ENCODE measurements around the gene ATG7.
"Not testable (repeated sequence)": the region's sequence is repeated elsewhere in the genome, so short reads cannot be mapped to it uniquely, and the experiment has no call there.

Gene ATG7

GRCh38 chr3:11251807-11252176 lies 20.4 kb upstream of the ATG7 start:
- FAIRE-seq: no peak

DNA sequence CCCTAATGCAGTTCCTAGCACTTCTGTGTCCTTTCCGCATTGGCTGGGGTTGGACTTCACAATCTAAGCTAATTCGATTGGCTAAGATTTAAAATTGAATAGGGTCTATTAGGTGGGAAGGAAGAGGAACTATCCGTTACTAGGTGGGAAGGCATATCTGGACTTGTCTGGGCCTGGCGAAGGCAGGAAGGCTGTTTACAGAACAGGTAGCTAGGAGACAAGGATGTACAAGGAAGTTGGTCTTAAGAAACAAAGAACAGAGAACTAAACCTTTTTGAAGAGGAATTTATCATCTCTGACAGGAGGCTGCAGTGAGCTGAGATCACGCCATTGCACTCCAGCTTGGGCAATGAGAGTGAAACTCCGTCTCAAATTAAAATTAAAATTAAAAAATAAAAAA lies 17.3 kb upstream of the ATG7 start:
- no peak for FAIRE-seq

DNA sequence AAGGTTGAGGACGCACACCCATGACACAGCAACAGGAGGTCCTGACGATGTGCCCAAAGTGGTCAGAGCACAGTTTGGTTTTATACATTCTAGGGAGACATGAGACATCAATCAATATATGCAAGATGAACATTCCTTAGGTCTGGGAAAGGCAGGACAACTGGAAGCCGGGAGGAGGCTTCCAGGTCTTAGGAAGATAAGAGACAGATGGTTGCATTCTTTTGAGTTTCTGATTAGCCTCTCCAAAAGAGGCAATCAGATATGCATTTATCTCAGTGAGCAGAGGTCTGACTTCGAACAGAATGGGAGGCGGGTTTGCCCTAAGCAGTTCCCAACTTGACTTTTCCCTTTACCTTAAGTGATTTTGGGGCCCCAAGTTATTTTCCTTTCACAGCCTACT lies 16.7 kb upstream of the ATG7 start:
- not testable (repeated sequence) for FAIRE-seq

DNA sequence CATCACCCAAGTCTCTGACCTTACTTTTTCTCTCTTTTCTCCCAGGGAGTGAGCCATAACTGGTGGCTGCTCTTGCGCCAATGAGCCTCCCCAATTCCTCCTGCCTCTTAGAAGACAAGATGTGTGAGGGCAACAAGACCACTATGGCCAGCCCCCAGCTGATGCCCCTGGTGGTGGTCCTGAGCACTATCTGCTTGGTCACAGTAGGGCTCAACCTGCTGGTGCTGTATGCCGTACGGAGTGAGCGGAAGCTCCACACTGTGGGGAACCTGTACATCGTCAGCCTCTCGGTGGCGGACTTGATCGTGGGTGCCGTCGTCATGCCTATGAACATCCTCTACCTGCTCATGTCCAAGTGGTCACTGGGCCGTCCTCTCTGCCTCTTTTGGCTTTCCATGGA lies 13.2 kb upstream of the ATG7 start:
- FAIRE-seq: no peak

DNA sequence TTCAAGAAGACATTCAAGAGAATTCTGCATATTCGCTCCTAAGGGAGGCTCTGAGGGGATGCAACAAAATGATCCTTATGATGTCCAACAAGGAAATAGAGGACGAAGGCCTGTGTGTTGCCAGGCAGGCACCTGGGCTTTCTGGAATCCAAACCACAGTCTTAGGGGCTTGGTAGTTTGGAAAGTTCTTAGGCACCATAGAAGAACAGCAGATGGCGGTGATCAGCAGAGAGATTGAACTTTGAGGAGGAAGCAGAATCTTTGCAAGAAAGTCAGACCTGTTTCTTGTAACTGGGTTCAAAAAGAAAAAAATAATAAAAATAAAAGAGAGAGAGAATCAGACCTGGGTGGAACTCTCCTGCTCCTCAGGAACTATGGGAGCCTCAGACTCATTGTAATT lies 11.7 kb upstream of the ATG7 start:
- FAIRE-seq: no peak

- no peak for FAIRE-seq
Observed at GRCh38 chr3:11269007-11269406, 3.2 kb upstream of the ATG7 start.

DNA sequence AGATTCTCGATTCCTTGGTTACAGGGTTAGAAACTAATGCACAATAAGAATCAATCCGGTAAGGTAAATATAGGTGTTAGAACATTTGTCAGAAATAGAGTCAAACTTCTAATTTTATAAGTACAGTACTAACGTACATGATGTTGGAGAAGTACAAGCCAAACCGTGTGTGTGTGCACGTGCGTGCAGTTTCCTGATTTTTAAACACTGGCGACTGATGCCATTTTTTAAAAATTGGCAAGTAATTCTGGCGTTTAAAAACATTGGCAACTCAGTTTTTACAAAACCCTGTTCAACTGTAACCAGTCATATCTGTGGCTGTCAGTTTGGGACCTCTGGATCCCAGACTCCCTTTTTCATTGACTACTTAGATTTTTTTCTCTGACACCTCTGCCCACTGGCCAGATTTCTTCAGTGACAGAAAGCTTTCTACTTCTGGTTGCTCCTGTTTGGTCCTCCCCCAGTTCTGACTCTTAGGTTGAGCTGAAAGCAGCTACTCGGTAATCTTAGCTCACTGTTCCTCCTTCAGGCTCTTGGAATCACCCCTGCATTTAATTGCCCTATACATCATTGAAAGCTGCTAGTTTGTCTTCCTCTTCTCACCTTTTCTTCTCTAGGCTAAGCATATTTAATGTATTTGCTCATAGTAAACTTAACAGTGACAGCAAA lies 843 bp downstream of the ATG7 start:
- no peak for FAIRE-seq

GRCh38 chr3:11273891-11274291 lies 1.7 kb downstream of the ATG7 start:
- no peak for FAIRE-seq

- FAIRE-seq: no peak
Observed at GRCh38 chr3:11274566-11275142, 2.5 kb downstream of the ATG7 start.

GRCh38 chr3:11275926-11276325 lies 3.7 kb downstream of the ATG7 start:
- FAIRE-seq: no peak

DNA sequence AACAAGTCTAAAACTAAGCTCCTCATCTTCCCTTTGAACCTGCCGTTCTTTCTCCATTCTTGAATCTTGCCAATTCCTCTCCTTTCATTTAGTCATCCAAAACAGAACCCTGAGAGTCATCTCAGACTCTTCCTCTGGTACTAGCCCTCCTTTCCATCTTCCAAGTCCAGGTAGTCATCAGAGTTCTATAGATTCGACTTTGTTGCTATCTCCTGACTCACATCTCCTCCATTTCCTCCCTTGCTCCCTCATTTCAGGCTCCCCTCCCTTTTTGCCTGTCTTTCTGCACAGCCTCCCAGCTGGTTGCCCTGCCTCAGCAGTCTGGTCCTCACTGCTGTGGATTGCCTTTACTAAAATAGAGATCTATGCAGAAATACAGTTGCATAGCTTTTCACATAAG lies 4.7 kb downstream of the ATG7 start:
- FAIRE-seq: no peak

DNA sequence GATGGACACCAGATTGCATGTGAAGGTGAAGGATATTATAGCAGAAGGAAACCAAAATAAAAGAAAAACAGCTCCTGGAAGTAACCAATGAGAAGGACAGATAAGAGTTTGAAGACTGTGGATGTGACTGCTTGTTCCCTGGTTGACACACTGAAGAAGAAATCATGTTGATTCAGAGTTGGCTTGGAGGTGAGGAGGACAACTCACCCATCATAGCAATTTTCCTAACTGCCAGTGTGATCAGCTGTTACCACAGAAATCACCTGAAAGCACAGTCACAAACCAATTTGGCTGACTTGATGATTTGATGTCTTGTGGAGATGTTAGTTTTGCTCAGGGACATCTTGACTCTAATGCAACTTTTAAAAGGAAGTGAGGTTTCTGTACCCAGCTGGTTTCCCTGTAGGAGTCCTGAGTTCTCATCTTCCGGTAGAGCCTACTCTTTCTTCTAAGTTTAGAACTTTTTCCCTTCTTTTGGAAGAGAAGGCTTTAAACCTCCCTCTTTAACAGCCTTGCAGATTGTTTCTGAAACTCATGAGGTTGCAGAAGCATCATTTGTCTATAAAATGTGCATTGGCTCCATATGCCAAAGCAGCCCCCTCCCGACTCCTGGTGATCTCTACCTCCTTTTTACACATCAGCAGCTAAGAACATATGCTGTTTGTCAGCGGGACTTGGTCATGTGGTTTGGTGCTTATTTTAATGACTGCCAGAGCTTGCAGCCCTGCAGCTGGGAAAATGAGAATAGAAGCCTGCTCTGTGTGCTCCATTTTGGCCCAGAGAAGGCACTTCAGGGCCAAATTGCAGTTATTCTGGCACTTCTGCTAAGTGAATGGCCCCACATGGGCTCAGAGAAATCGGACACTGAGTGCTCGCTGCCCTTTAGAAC lies 10.3 kb downstream of the ATG7 start:
- FAIRE-seq: no peak

DNA sequence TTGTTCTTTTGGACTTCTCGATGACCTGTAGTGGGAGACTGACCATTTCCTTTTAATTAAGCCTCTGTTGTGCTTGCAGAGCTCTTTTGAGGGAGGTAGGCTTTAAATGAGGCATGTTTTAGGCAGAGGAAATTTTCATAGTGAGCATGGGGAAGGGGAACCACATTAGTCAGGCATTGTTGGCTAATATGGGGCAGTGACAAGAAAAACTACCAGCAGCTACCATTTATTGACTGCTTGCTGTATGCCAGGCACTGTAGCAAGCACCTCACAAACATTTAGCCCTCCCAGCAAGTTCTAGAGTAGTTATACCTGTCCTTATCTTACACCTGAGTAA lies 10.9 kb downstream of the ATG7 start:
- FAIRE-seq: no peak

GRCh38 chr3:11284011-11284410 lies 11.8 kb downstream of the ATG7 start:
- no peak for FAIRE-seq

DNA sequence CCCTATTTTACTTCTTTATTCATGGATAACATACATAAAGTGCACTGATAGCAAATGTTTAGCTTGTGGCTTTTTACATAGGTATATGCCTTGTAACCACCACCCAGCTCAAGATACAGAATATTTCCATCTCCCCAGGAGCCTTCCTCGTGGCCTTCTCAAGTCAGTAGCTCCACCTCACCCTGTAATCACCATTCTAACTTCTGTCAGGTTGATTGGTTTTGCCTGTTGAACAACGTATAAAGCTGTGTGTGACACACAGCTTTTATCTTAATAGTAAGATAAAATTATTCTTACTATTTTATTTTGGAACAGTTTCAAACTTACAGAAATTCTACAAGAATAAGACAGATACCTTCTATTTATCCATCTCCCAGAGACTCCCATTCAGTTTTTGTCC lies 13.3 kb downstream of the ATG7 start:
- FAIRE-seq: no peak

DNA sequence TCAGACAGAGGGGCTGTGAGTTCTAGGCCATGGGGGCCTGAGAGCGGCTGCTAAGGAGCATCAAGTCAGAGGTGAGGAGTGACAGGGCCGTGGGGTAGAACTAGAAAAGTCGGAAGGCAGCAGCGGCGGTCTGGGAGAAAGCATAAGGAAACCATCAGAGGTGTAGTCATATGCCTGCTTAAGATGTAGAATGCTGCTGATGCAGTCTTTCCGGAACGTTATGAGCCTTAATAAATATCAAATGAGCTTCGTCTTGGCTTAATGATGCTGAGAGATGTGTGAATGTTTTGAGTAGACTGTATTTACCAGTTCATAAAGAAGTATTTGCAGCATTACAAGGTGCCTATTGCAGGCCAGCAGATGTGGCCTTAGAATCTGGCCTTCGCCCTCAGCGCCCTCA lies 15.2 kb downstream of the ATG7 start:
- FAIRE-seq: no peak

DNA sequence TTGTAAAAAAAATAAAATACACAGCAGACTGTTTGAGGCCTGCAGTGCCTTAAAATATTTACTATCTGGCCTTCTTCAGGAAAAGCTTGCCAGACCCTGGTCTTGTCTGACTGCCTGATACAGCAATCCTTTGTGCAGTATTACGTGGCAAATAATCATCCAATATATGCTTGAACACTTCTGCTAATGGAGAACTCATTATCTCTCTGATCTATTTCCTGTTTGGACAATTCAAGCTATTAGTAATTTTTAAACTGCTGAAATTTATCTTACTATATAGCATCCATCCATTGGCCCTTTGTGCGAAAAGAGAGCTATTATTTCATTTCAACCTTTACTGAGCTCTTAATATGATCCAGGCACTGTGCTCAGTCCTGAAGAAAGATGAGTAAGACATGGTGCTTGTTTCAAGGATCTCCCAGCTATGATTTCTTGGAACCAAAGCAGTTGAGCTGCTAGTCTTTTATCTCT lies 15.9 kb downstream of the ATG7 start:
- no peak for FAIRE-seq

DNA sequence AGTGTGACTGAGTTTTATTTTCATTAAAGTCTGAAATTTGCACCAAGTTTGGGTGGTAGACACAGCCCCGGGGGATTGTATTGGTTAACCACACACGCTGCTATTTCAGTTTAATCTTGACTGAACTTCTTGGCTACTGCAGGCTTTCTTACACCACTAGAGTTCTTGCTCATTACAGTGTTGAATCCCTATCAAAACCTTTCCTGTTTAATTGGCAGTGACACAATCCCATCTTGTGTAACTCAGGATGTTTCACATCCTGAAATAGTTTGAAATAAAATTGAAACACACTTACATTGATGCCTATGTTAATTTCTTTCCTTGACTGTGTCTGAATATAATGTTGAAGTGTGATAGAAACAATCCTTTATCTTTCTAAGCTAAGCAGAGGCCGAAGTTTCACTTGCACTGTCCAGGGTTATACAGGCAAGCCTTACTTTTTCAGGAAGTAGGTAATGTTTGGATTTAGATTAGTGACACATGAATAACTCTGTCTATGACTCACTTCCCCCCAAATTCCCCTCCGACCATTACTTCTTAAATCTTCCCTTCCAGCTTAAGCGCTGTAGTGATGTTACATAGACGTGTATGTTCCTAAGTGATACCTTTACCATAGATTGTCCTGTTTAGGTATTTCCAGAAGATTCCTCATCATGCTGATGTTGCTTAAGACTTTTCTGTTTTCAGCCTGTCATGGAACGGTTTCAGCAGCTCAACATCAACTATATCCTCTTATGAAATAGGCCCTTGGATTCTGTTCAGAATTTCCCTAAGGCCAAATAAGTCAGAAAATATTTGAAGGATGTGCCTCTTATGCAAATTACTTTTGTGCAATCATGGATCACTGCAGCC lies 16.8 kb downstream of the ATG7 start:
- FAIRE-seq: no peak

DNA sequence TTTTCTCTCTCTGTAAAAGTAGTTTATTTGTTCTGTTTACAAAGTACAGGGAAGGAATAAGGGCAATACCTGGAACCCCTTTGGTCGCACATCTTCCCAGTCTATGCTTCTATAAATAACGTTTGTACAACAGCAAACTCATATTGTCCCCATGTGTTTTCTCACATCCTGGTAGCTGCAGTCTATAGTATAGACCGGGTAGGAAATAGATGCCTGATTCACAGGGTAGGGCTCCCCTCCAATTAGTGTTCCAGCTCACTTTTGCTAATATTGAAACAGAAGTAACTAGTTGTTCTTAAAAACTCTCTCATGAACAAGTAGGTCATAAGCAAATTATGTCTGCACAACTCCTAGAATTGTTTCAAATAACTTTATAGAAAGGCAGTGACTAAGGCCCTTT lies 17.7 kb downstream of the ATG7 start:
- FAIRE-seq: no peak

DNA sequence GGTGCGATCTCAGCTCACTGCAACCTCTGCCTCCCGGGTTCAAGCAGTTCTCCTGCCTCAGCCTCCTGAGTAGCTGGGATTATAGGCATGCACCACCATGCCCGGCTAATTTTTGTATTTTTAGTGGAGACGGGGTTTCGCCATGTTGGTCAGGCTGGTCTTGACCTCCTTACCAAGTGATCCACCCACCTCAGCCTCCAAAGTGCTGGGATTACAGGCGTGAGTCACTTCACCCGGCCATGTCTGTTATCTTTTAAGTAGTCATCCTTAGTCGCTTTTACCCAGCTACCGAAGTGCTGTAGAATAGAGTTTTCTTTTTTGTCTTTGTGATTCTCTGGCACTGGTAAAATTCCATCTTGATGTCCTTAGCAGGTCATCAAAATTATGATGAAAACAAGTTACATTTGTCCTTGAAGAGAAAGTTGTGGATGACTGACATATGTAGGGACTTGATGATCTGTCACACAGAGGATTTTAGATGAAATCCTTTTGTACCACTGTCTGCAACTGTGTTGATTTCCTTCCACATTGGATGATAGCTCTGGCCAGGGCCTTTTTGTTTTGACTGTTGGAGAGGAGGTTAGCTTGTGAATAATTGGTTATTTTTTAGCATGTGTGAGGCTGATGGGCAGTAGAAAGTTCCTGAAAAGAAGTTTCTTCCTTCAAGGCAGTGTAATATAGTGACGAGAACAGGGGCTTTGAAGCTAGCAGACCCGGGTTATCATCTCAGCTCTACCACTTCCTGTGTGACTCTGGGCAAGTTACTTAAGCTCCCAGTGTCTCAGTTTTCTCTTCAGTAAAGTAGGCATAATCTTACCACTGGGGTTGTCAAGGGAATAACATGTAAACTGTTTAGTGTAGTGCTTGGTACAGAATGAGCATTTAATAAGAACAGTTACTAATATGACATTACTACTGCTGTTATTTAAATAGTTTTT lies 18.8 kb downstream of the ATG7 start:
- FAIRE-seq: no peak

GRCh38 chr3:11291808-11292207 lies 19.6 kb downstream of the ATG7 start:
- no peak for FAIRE-seq

DNA sequence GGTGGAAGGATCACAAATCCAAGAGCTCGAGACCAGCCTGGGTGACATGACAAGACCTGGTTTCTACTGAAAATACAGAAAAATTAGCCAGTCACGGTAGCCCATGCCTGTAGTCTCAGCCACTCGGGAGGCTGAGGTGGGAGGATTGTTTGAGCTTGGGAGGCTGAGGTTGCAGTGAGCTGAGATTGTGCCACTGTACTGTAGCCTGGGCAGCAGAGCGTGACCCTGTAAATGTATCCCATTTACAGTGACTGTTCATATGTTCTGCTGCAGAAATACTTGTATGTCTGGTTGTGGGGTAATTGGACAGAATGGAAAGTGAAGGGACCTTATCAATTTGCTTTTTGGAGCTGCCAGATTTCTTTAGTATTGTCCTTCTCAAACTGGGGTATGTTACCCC lies 24.9 kb downstream of the ATG7 start:
- no peak for FAIRE-seq
